HepG2 (cell line): ENCODE data around the gene CDC42EP1. TPM values are rescaled to one million over a fixed set of nuclear protein-coding genes. Genes with fewer than 3 reads are reported as not detected.
A peak's percentile ranks its signal among the peaks of the same experiment; 100 is the strongest.

Experiments
- AKAP8 ChIP-seq: sonication (generic); formaldehyde crosslinking; IDR thresholded peaks from 2 replicates; pipeline ENCODE4 v1.5.1; 2020; ENCODE audit warnings: mild to moderate bottlenecking, missing genetic modification reagents
- ARNTL ChIP-seq: sonication (generic); formaldehyde crosslinking; IDR thresholded peaks from 2 replicates; pipeline ENCODE4 v1.4.0; 2020; ENCODE audit warnings: mild to moderate bottlenecking, missing genetic modification reagents
- ATF2 ChIP-seq: sonication (generic); formaldehyde crosslinking; IDR thresholded peaks from 2 replicates; pipeline ENCODE4 v1.4.0; 2020; ENCODE audit warnings: missing genetic modification reagents
- BRF2 ChIP-seq: sonication (generic); formaldehyde crosslinking; IDR thresholded peaks from 2 replicates; pipeline ENCODE4 v1.8.1; 2022; ENCODE audit warnings: mild to moderate bottlenecking, missing genetic modification reagents
- GLI4 ChIP-seq: sonication (generic); formaldehyde crosslinking; IDR thresholded peaks from 2 replicates; pipeline ENCODE4 v1.5.1; 2020; ENCODE audit warnings: missing genetic modification reagents, mild to moderate bottlenecking, moderate library complexity, borderline replicate concordance
- KDM5B ChIP-seq: sonication (generic); formaldehyde crosslinking; IDR thresholded peaks from 2 replicates; pipeline ENCODE4 v1.4.0; 2020; ENCODE audit warnings: missing genetic modification reagents, mild to moderate bottlenecking, borderline replicate concordance
- MTF1 ChIP-seq: sonication (generic); formaldehyde crosslinking; IDR thresholded peaks from 2 replicates; pipeline ENCODE4 v1.5.0; 2020; ENCODE audit warnings: missing genetic modification reagents
- MXD1 ChIP-seq: sonication (generic); formaldehyde crosslinking; IDR thresholded peaks from 2 replicates; pipeline ENCODE4 v1.4.0; 2020; ENCODE audit warnings: mild to moderate bottlenecking, missing genetic modification reagents
- NR2F6 ChIP-seq, 2 experiments: IDR thresholded peaks; 2 replicates each; pipeline ENCODE4 v1.6.1; 2016; ENCODE audit warnings: antibody characterized with exemption in 1 of 2, mild to moderate bottlenecking in 1 of 2
- POLR2G ChIP-seq: fragments of 200-400 bp; formaldehyde crosslinking; IDR thresholded peaks from 2 replicates; pipeline ENCODE4 v1.6.1; 2018; ENCODE audit warnings: mild to moderate bottlenecking, low read depth, low read length, moderate library complexity
- SNAI1 ChIP-seq: sonication (generic); formaldehyde crosslinking; IDR thresholded peaks from 2 replicates; pipeline ENCODE4 v1.5.0; 2020; ENCODE audit warnings: mild to moderate bottlenecking, missing genetic modification reagents, borderline replicate concordance
- SP4 ChIP-seq: sonication (generic); formaldehyde crosslinking; IDR thresholded peaks from 2 replicates; pipeline ENCODE4 v1.8.1; 2023; ENCODE audit warnings: mild to moderate bottlenecking, missing genetic modification reagents
- TSC22D2 ChIP-seq: sonication (generic); formaldehyde crosslinking; IDR thresholded peaks from 2 replicates; pipeline ENCODE4 v1.5.1; 2020; ENCODE audit warnings: missing genetic modification reagents, mild to moderate bottlenecking, borderline replicate concordance
- WIZ ChIP-seq: sonication (generic); formaldehyde crosslinking; IDR thresholded peaks from 2 replicates; pipeline ENCODE4 v1.5.1; 2020; ENCODE audit warnings: mild to moderate bottlenecking, missing genetic modification reagents
- ZFP91 ChIP-seq: sonication (generic); formaldehyde crosslinking; IDR thresholded peaks from 2 replicates; pipeline ENCODE4 v1.9.0; 2022; ENCODE audit warnings: missing genetic modification reagents, mild to moderate bottlenecking, borderline replicate concordance
- ZNF274 ChIP-seq: sonication (generic); formaldehyde crosslinking; IDR thresholded peaks from 2 replicates; pipeline ENCODE4 v1.5.1; 2020; ENCODE audit warnings: mild to moderate bottlenecking, missing genetic modification reagents
- ZNF34 ChIP-seq: sonication (generic); formaldehyde crosslinking; IDR thresholded peaks from 2 replicates; pipeline ENCODE4 v1.4.0; 2020; ENCODE audit warnings: mild to moderate bottlenecking, missing genetic modification reagents, borderline replicate concordance
- ZNF446 ChIP-seq: sonication (generic); formaldehyde crosslinking; IDR thresholded peaks from 2 replicates; pipeline ENCODE4 v1.5.0; 2020; ENCODE audit warnings: mild to moderate bottlenecking, missing genetic modification reagents
- ZNF687 ChIP-seq: sonication (generic); formaldehyde crosslinking; IDR thresholded peaks from 2 replicates; pipeline ENCODE4 v1.5.1; 2020; ENCODE audit warnings: mild to moderate bottlenecking, missing genetic modification reagents, moderate library complexity
- polyA plus RNA-seq, 8 experiments: library from polyadenylated mRNA; depleted of rRNA in 3 of 8; stranded (reverse) in 7 of 8; unstranded in 1 of 8; fragments of >200 nt; fragmentation: Illumina TruSeq in 4 of 8; extraction: Trizol in 4 of 8; gene quantifications; 2 replicates each; pipeline versions ENCODE4 v1.2.1 to v1.2.3, GENCODE V29; 2011 to 2016; ENCODE audit warnings: low read depth in 4 of 8, missing spikeins in 1 of 8, mixed read lengths in 1 of 8; ENCODE audit not compliant: insufficient read depth in 1 of 8
- total RNA-seq, 5 experiments: library from RNA; depleted of rRNA; stranded (reverse); fragments of >200 nt; fragmentation: Illumina TruSeq; extraction: Trizol; gene quantifications; 2 replicates each; pipeline ENCODE4 v1.2.3, GENCODE V29; 2016; ENCODE audit warnings: low read depth in 1 of 5

The CDC42EP1 gene
- total and polyA plus RNA-seq, 2 of the 13 experiments (the other 11 are each of a cell fraction or from before 2014, with no cell fraction given): 17.1 to 29.5 TPM

GRCh38 chr22:37564111-37564711, 3.9 kb downstream of the CDC42EP1 start (continued):
- TF ChIP-seq ATF2 (CRISPR knock-in tag) (no peak), WIZ (CRISPR knock-in tag) (no peak), NR2F6 (IDR thresholded peaks at IDR 0.05) (no peak), NR2F6 (CRISPR knock-in tag; IDR thresholded peaks at IDR 0.05) (no peak), ZNF687 (CRISPR knock-in tag) (0 out of 2 replicates have a peak, but pooled peaks have one; percentile 1), SP4 (CRISPR knock-in tag) (no peak), SNAI1 (0 out of 2 replicates have a peak, but pooled peaks have one; percentile 62), POLR2G (peak; percentile 38; the same call in 1 of the 2 replicates), KDM5B (CRISPR knock-in tag) (no peak), ZNF446 (no peak), BRF2 (CRISPR knock-in tag) (no peak), TSC22D2 (CRISPR knock-in tag) (no peak), MTF1 (CRISPR knock-in tag) (no peak), ZNF274 (CRISPR knock-in tag) (no peak), ZFP91 (CRISPR knock-in tag) (0 out of 2 replicates have a peak, but pooled peaks have one; percentile 3), MXD1 (CRISPR knock-in tag) (0 out of 2 replicates have a peak, but pooled peaks have one; percentile 39), AKAP8 (CRISPR knock-in tag) (peak; percentile 81; the same call in 1 of the 2 replicates), ZNF34 (CRISPR knock-in tag) (0 out of 2 replicates have a peak, but pooled peaks have one; percentile 6), ARNTL (CRISPR knock-in tag) (no peak), GLI4 (no peak)
